ENCODE measurements around the gene GFRA4. TPM values are rescaled to one million over a fixed set of nuclear protein-coding genes. Genes with fewer than 3 reads are reported as not detected.

Gene GFRA4
- total RNA-seq, 2 experiments from 2014 or later = not detected

- DNase-seq = no peak
- ChIA-PET POLR2A (no interaction called here), CTCF (interaction anchor here (1.7 kb wide), 1 partner anchor 15 kb away, joined by 6 read pairs; no protein-coding TSS in a partner anchor)
- Mint-ChIP-seq H3K9me3 (ENCODE audit: insufficient read depth) (no peaks in the 10 kb centered on the region), H3K27me3 (ENCODE audit: low read depth) (no peaks in the 10 kb centered on the region), H3K4me3 (no peak overlapping the region), H3K36me3 (ENCODE audit: low read depth) (no peaks in the 10 kb centered on the region), H3K4me1 (ENCODE audit: low read depth) (no peaks in the 10 kb centered on the region), H3K27ac (no peak overlapping the region)
- no peak for ATAC-seq
These were observed 28.7 kb upstream of the GFRA4 start for GRCh38 chr20:3691897-3692296.

GRCh38 chr20:3691306-3691705 is 28.1 kb upstream of the GFRA4 start:
- Mint-ChIP-seq H3K4me1 (ENCODE audit: low read depth) (no peaks in the 10 kb centered on the region), H3K4me3 (no peak overlapping the region), H3K9me3 (ENCODE audit: insufficient read depth) (no peaks in the 10 kb centered on the region), H3K27me3 (ENCODE audit: low read depth) (peaks cover 2% of the 10 kb centered on the region), H3K36me3 (ENCODE audit: low read depth) (no peaks in the 10 kb centered on the region), H3K27ac (no peak overlapping the region)
- POLR2A ChIA-PET = no interaction called here
- ATAC-seq = no peak
- DNase-seq = no peak
- CTCF ChIA-PET = no interaction called here

DNA sequence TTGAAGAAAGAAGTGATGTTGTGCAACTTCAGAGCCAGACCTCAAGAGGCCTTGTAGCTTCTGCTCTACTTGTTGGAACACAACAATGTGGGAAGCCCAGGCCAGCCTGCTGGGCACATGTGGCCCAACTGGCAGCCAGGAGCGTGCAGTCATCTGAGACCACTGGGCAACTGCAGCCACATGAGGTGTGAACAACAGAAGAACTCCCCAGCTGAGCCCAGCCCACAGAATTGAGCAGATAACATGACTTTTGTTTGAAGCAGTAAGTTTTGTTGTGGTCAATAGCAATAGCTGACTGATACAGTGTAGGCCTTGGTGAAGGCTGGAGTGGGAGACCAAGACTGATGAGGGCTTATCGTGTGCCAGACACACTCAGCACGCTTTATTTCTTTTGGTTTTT is 27.2 kb upstream of the GFRA4 start:
- DNase-seq = no peak
- Mint-ChIP-seq H3K27ac (no peak overlapping the region), H3K4me1 (ENCODE audit: low read depth) (no peaks in the 10 kb centered on the region), H3K27me3 (ENCODE audit: low read depth) (peaks cover 8% of the 10 kb centered on the region), H3K9me3 (ENCODE audit: insufficient read depth) (no peaks in the 10 kb centered on the region), H3K4me3 (no peak overlapping the region), H3K36me3 (ENCODE audit: low read depth) (no peaks in the 10 kb centered on the region)
- ChIA-PET POLR2A (no interaction called here), CTCF (interaction anchor here (1.2 kb wide), 1 partner anchor 21 kb away, joined by 5 read pairs; no protein-coding TSS in a partner anchor)
- no peak for ATAC-seq

- H3K27ac Mint-ChIP-seq = no peak overlapping the region
- no peak overlapping the region for H3K4me3 Mint-ChIP-seq
- ChIA-PET CTCF (interaction anchor here (0.8 to 1.2 kb wide), 2 partner anchors 13 to 21 kb away, joined by 3 to 5 read pairs; no protein-coding TSS in a partner anchor), POLR2A (no interaction called here)
- peaks cover 10% of the 10 kb centered on the region for H3K27me3 Mint-ChIP-seq (ENCODE audit: low read depth)
- ATAC-seq (no peak), DNase-seq (no peak)
- H3K36me3 Mint-ChIP-seq (ENCODE audit: low read depth) = no peaks in the 10 kb centered on the region
- H3K4me1 Mint-ChIP-seq (ENCODE audit: low read depth) = no peaks in the 10 kb centered on the region
- no peaks in the 10 kb centered on the region for H3K9me3 Mint-ChIP-seq (ENCODE audit: insufficient read depth)
These were observed 26.8 kb upstream of the GFRA4 start for GRCh38 chr20:3689978-3690377.

GRCh38 chr20:3687655-3688054 is 24.5 kb upstream of the GFRA4 start:
- no peaks in the 10 kb centered on the region for H3K36me3 Mint-ChIP-seq (ENCODE audit: low read depth)
- no peak overlapping the region for H3K4me3 Mint-ChIP-seq
- no peaks in the 10 kb centered on the region for H3K4me1 Mint-ChIP-seq (ENCODE audit: low read depth)
- H3K27me3 Mint-ChIP-seq (ENCODE audit: low read depth) = peaks cover 25% of the 10 kb centered on the region
- no peak overlapping the region for H3K27ac Mint-ChIP-seq
- DNase-seq = no peak
- ChIA-PET CTCF (interaction anchor here (1.1 to 2.5 kb wide), 2 partner anchors 11 to 23 kb away, joined by 7 read pairs; no protein-coding TSS in a partner anchor), POLR2A (no interaction called here)
- H3K9me3 Mint-ChIP-seq (ENCODE audit: insufficient read depth) = no peaks in the 10 kb centered on the region
- ATAC-seq = no peak

DNA sequence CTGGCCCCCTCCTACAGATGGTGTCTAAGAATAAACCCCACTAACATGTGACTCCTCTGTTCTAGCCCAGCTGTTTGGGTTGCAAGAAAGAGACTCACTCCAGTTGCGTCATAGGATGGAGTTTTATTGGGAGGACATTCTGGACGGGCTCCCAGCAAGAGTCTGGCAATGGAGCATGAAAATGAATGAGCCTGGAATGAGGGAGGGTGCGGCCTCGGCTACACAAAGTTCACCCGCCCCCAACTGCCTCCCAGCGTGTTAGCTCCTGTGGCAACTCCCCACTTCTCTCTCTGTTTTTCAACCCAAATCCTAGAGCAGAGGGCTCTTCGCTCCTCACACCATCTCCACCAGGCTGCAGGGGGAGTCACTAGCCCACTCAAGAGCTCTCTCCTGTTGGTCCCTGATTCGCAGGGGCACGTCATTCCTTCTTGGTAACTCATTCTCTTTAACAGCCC is 23.7 kb upstream of the GFRA4 start:
- Mint-ChIP-seq H3K36me3 (ENCODE audit: low read depth) (no peaks in the 10 kb centered on the region), H3K27ac (no peak overlapping the region), H3K4me3 (no peak overlapping the region), H3K27me3 (ENCODE audit: low read depth) (peaks cover 29% of the 10 kb centered on the region), H3K4me1 (ENCODE audit: low read depth) (no peaks in the 10 kb centered on the region), H3K9me3 (ENCODE audit: insufficient read depth) (no peaks in the 10 kb centered on the region)
- ATAC-seq (no peak), DNase-seq (no peak)
- ChIA-PET CTCF (interaction anchor here (1.1 to 2.5 kb wide), 2 partner anchors 10 to 24 kb away, joined by 7 read pairs; no protein-coding TSS in a partner anchor), POLR2A (no interaction called here)

DNA sequence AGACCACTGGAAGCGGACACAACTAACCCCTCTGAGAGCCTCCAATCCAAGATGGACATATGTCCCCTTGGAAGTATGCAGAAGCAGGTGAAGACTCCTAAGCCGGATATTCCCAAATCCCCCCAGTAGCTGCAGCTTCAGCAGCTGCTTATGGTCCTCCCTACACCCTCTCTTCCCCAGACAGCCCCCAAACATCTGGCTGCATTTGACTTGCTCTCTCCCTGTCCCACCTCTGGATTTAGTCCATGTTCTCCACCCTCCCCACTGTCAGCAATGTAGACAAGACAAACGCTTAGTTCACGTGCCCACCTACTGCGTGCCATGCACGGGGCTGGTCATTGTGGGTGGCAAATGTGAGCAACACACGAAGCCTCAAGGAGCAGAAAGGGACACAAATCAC is 23.2 kb upstream of the GFRA4 start:
- Mint-ChIP-seq H3K4me3 (no peak overlapping the region), H3K27ac (no peak overlapping the region), H3K4me1 (ENCODE audit: low read depth) (no peaks in the 10 kb centered on the region), H3K9me3 (ENCODE audit: insufficient read depth) (no peaks in the 10 kb centered on the region), H3K36me3 (ENCODE audit: low read depth) (no peaks in the 10 kb centered on the region), H3K27me3 (ENCODE audit: low read depth) (peaks cover 32% of the 10 kb centered on the region)
- no peak for DNase-seq
- no peak for ATAC-seq
- ChIA-PET POLR2A (interaction anchor here (0.6 kb wide), 1 partner anchor 1462 kb away, joined by 4 read pairs; no protein-coding TSS in a partner anchor), CTCF (interaction anchor here (1.1 to 2.5 kb wide), 2 partner anchors 10 to 24 kb away, joined by 7 read pairs; no protein-coding TSS in a partner anchor)

GRCh38 chr20:3685341-3685740 is 22.1 kb upstream of the GFRA4 start:
- CTCF ChIA-PET = interaction anchor here (0.9 kb wide), 1 partner anchor 26 kb away, joined by 3 read pairs; no protein-coding TSS in a partner anchor
- H3K27ac Mint-ChIP-seq = no peak overlapping the region

DNA sequence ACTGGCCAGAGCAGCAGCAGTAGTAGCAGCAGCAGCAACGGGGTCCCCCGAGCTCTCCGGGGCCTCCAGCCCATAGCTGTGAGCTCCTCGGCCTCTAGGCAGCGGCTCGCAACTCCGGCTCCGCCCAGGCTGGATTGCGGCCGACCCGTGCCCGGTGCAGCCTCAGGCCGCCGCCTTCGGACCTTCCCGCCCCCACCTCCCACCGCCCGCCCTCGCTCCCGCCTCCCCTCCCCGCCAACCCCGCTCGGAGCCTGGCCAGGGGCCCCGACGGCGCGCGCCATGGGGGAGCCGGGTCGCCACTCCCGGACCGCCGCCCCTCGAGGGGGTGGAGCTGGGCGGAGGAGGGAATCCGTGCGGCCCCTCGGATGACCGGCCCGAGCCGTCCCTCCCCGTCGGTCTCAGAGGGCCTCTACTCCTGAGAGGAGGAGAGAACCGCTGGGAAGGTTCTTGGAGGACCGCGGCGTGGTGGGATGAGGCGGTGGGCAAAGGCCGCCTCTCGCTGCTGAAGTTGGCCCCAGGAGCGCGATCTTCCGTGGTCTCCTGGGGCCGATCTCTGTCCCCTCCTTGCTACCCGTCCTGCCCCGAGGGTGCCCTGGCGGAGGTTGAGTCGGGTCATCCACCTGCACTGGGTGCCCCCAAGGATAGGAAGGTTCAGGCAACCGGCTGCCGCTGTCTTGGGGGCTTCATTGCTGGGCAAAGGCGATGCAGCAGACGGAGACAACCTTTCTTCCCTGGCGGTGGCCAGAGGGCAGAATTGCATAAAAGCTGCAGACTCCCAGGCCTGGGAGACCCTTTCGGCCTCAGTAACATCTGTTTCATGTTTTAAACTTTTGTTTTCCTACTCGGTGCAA is 19.0 kb upstream of the GFRA4 start, which contains the start of gene ADAM33:
TSS of gene ADAM33 (minus strand) at position 80 of the 851 bp plus-strand sequence. CDS start at position 74, 6 bp downstream.
- POLR2A ChIA-PET = no interaction called here
- ATAC-seq (no peak), DNase-seq (no peak)
- H3K27me3 Mint-ChIP-seq (ENCODE audit: low read depth) = peaks cover 56% of the 10 kb centered on the region
- no peak within 1 kb of the TSS for H3K4me3 Mint-ChIP-seq
- H3K36me3 Mint-ChIP-seq (ENCODE audit: low read depth) = no peaks in the 10 kb centered on the region
- CTCF ChIA-PET = interaction anchor here (0.8 kb wide), 1 partner anchor 86 kb away, joined by 5 read pairs; the partner anchor contains the start of gene ADISSP
- no peak within 1 kb of the TSS for H3K27ac Mint-ChIP-seq
- no peaks in the 10 kb centered on the region for H3K9me3 Mint-ChIP-seq (ENCODE audit: insufficient read depth)
- no peaks in the 10 kb centered on the region for H3K4me1 Mint-ChIP-seq (ENCODE audit: low read depth)

More at GRCh38 chr20:3685341-3685740, 22.1 kb upstream of the GFRA4 start:
- DNase-seq (no peak), ATAC-seq (no peak)
- Mint-ChIP-seq H3K27me3 (ENCODE audit: low read depth) (peaks cover 42% of the 10 kb centered on the region), H3K9me3 (ENCODE audit: insufficient read depth) (no peaks in the 10 kb centered on the region), H3K36me3 (ENCODE audit: low read depth) (no peaks in the 10 kb centered on the region), H3K4me1 (ENCODE audit: low read depth) (no peaks in the 10 kb centered on the region), H3K4me3 (no peak overlapping the region)
- POLR2A ChIA-PET = no interaction called here

DNA sequence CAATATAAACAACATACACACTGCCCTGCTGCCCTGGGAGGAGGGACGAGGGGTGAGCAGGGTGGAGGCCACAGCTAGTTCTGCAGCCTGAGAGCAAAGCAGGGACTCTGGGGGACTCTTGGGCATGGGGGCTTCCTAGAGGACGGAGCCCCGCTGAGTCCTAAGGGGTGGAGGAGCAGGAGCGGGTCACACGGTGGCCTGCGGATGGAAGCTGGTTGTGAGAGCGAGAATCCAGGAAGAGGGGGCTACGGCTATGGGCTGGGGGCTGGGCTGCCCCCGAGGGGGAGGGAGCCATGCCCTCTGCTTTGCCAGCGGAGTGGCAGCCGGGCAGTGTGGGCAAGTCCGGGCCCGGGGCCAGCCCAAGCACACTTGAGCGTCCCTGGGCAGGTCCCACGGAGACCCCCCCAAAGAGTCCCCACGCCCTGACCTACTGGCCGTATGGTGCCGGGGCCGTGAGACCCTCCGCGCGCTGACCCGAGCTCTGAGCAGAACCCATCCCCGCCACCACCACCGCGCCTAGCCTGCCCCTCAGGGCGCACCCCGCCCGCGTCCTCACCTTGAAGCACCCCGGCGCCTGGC is 18.2 kb upstream of the GFRA4 start:
- H3K4me1 Mint-ChIP-seq (ENCODE audit: low read depth) = no peaks in the 10 kb centered on the region
- no peaks in the 10 kb centered on the region for H3K9me3 Mint-ChIP-seq (ENCODE audit: insufficient read depth)
- no peak for ATAC-seq
- no peak overlapping the region for H3K27ac Mint-ChIP-seq
- ChIA-PET CTCF (interaction anchor here (0.8 to 1.1 kb wide), 2 partner anchors 30 to 86 kb away, joined by 4 to 5 read pairs; partner anchors contain the start of gene ADISSP), POLR2A (no interaction called here)
- peaks cover 58% of the 10 kb centered on the region for H3K27me3 Mint-ChIP-seq (ENCODE audit: low read depth)
- no peaks in the 10 kb centered on the region for H3K36me3 Mint-ChIP-seq (ENCODE audit: low read depth)
- no peak overlapping the region for H3K4me3 Mint-ChIP-seq
- no peak for DNase-seq

GRCh38 chr20:3680701-3681351 is 17.6 kb upstream of the GFRA4 start:
- Mint-ChIP-seq H3K4me3 (no peak overlapping the region), H3K27me3 (ENCODE audit: low read depth) (peaks cover 57% of the 10 kb centered on the region), H3K36me3 (ENCODE audit: low read depth) (no peaks in the 10 kb centered on the region), H3K9me3 (ENCODE audit: insufficient read depth) (no peaks in the 10 kb centered on the region), H3K4me1 (ENCODE audit: low read depth) (no peaks in the 10 kb centered on the region), H3K27ac (no peak overlapping the region)
- ChIA-PET CTCF (interaction anchor here (1.1 to 1.2 kb wide), 2 partner anchors 23 to 30 kb away, joined by 3 to 4 read pairs; no protein-coding TSS in a partner anchor), POLR2A (no interaction called here)
- DNase-seq (no peak), ATAC-seq (no peak)

All from activated CD8-positive, alpha-beta T cell treated with anti-CD3 and anti-CD28 coated beads, Interleukin-2, amount 10 ng/mL, durations not matched to agents 7 days and 5 days (primary cell).